Measurements from ENCODE around the gene MCTP1.

- TF ChIP-seq CTCF (conservative IDR thresholded peaks at IDR 0.05; ENCODE audit: low read length): no peak
- no peak for TF ChIP-seq EZH2phosphoT487 (IDR thresholded peaks at IDR 0.05; ENCODE audit: borderline replicate concordance)
These were observed 514.9 kb downstream of the MCTP1 start for GRCh38 chr5:94769996-94770395.
